Spleen (tissue), 7 donors: Measurements from ENCODE around the gene TBX4.

ENCODE experiments used
- CTCF ChIP-seq, 11 experiments: fragments of 200-600 bp in 7 of 11; fragments of 450-650 bp in 4 of 11; sonication (generic) in 4 of 11; IDR thresholded peaks in 8 of 11; conservative IDR thresholded peaks in 3 of 11; 1 replicate in 7 of 11; 2 replicates in 4 of 11; pipeline versions ENCODE4 v1.4.0 to v1.8.0; 2016 to 2021; ENCODE audit warnings: antibody characterized with exemption in 11 of 11, inconsistent platforms in 4 of 11, mild to moderate bottlenecking in 1 of 11
- POLR2A ChIP-seq, 3 donors: fragments of 450-650 bp; IDR thresholded peaks; one replicate each; pipeline ENCODE4 v1.5.1; 2017; ENCODE audit warnings: antibody characterized with exemption in 3 of 3, mild to moderate bottlenecking in 1 of 3
- POLR2AphosphoS5 ChIP-seq, 3 donors: sonication (generic); formaldehyde crosslinking; IDR thresholded peaks; one replicate each; pipeline ENCODE4 v1.5.1; 2017; ENCODE audit warnings: antibody characterized with exemption in 3 of 3
- donor health status: DM: no; HTN: no; CAD: no; lungs with moderate emphysema.
- donor health status: DM: no; HTN: no; CAD: no.
- donor health status: DM: no; HTN: no; CAD: no.

- TF ChIP-seq CTCF (IDR thresholded peaks at IDR 0.05 in 8 of 11, conservative IDR thresholded peaks at IDR 0.05 in 3 of 11) (no peak), POLR2A (IDR thresholded peaks at IDR 0.05) (no peak), POLR2AphosphoS5 (IDR thresholded peaks at IDR 0.05) (no peak)
Measured at GRCh38 chr17:61412860-61413660, 39.2 kb upstream of the TBX4 start.
